Adrenal gland (tissue), 12 donors: ENCODE data around the gene MTHFD2. TPM values are rescaled to one million over a fixed set of nuclear protein-coding genes. Genes with fewer than 3 reads are reported as not detected.

Experiments used
- DNase-seq, 7 donors: peaks; one replicate each; pipeline ENCODE4 v3.0.0-alpha.2; 2019 to 2020
- H3K27ac ChIP-seq, 5 donors: fragments of 200-600 bp; sonication (generic) in 4 of 5; 1 replicate in 3 of 5; 2 replicates in 2 of 5; pipeline versions ENCODE4 v1.5.1 to v1.8.0; 2016 to 2020; ENCODE audit warnings: mild to moderate bottlenecking in 1 of 5
- H3K27me3 ChIP-seq: fragments of 200-600 bp; 2 replicates; pipeline ENCODE4 v1.8.0; 2021
- H3K36me3 ChIP-seq, 2 donors: fragments of 200-600 bp; replicated peaks in 1 of 2; 1 replicate in 1 of 2; 2 replicates in 1 of 2; pipeline versions ENCODE4 v1.5.1 to v1.8.0; 2018 to 2022
- H3K4me1 ChIP-seq, 2 donors: fragments of 200-600 bp; replicated peaks in 1 of 2; 1 replicate in 1 of 2; 2 replicates in 1 of 2; pipeline versions ENCODE4 v1.5.1 to v1.8.0; 2018 to 2021
- H3K4me3 ChIP-seq, 4 donors: fragments of 200-600 bp; sonication (generic) in 3 of 4; one replicate each; pipeline ENCODE4 v1.5.1; 2016 to 2018
- H3K9me3 ChIP-seq, 3 donors: fragments of 200-600 bp; sonication (generic) in 1 of 3; replicated peaks in 1 of 3; 1 replicate in 2 of 3; 2 replicates in 1 of 3; pipeline versions ENCODE4 v1.5.1 to v1.8.0; 2016 to 2021
- CTCF ChIP-seq, 6 experiments: fragments of 450-650 bp in 4 of 6; fragments of 200-600 bp in 2 of 6; sonication (generic) in 1 of 6; IDR thresholded peaks; 1 replicate in 5 of 6; 2 replicates in 1 of 6; pipeline versions ENCODE4 v1.5.1 to v1.8.0; 2016 to 2021; ENCODE audit warnings: antibody characterized with exemption in 6 of 6, mild to moderate bottlenecking in 2 of 6, moderate library complexity in 1 of 6
- POLR2A ChIP-seq, 2 donors: fragments of 450-650 bp; IDR thresholded peaks; one replicate each; pipeline ENCODE4 v1.6.1; 2017; ENCODE audit warnings: antibody characterized with exemption in 2 of 2, mild to moderate bottlenecking in 2 of 2, moderate library complexity in 1 of 2
- WGBS, 4 donors: extraction: QIAGEN DNeasy Blood & Tissue Kit in 2 of 4; methylation state at CpG; one replicate each; pipeline versions ENCODE4 v1.1.5 to v1.1.7; 2013 to 2017; 5-methylcytosine and 5-hydroxymethylcytosine counted together
- intact Hi-C, 2 donors: fragments of 100-400 bp; cut with DNase I; formaldehyde crosslinking; loops; one replicate each; pipeline versions ENCODE4 v1.14.1 to v1.15.0; 2022 to 2023
- polyA plus RNA-seq, 3 donors: library from polyadenylated mRNA; stranded (reverse); fragments of 200-250 nt in 2 of 3; fragments of 350-450 nt in 1 of 3; fragmentation: Illumina TruSeq in 1 of 3; extraction: RNeasy Lipid Tissue Mini Kit (QIAGEN cat#74804) in 1 of 3; gene quantifications; one replicate each; pipeline ENCODE4 v1.2.3, GENCODE V29; 2013 to 2014
- total RNA-seq, 9 donors: library from RNA; depleted of rRNA in 4 of 9; stranded (reverse); fragments of >200 nt in 4 of 9; fragments of 120-200 nt in 1 of 9; fragmentation: NEBNext Ultra II Directional in 1 of 9; extraction: Animal tissue kit (Norgen Biotek cat#: 25700) in 1 of 9; gene quantifications; one replicate each; pipeline versions ENCODE4 v1.1.0 to v1.2.4, GENCODE V29; 2013 to 2023
- donor health status: healthy with polysubstance abuse.
- donor health status: Bipolar disorder and iron deficiency.
- donor health status: DM: yes; HTN: yes; CAD: no.
- donor health status: DM: no; HTN: no; CAD: no.
- donor health status: DM: no; HTN: no; CAD: no.
- donor health status: DM: yes; HTN: yes; CAD: no.

The MTHFD2 gene
- total and polyA plus RNA-seq, 12 donors, result 1.6 to 24.9 (median 14.1) TPM

- Histone ChIP-seq H3K4me1 (no peaks in the 10 kb centered on the region), H3K27ac (no peak overlapping the region), H3K9me3 (no peaks in the 10 kb centered on the region), H3K36me3 (no peaks in the 10 kb centered on the region), H3K27me3 (no peaks in the 10 kb centered on the region), H3K4me3 (no peak overlapping the region)
- intact Hi-C loops, result loop anchor here in 1 of 2 donors (5.0 to 10.0 kb wide), 3 partner anchors 73 to 326 kb away; no protein-coding TSS in a partner anchor
- no peak for TF ChIP-seq CTCF (IDR thresholded peaks at IDR 0.05)
- TF ChIP-seq POLR2A (IDR thresholded peaks at IDR 0.05), result no peak
- WGBS, 4 donors, result 47 to 82% (median 67%) methylated on average over 3 of the region's 3 CpGs
- peak in 1 of 7 donors; percentile 5 for DNase-seq
Observed at GRCh38 chr2:74259191-74259590, 60.8 kb downstream of the MTHFD2 start.

- 81 to 94% (median 90%) methylated on average over 4 of the region's 4 CpGs for WGBS, 4 donors
- H3K4me3 ChIP-seq, result no peak overlapping the region
- DNase-seq, result no peak
- intact Hi-C loops, result loop anchor here in 1 of 2 donors (5.0 to 10.0 kb wide), 3 partner anchors 73 to 325 kb away; no protein-coding TSS in a partner anchor
- no peaks in the 10 kb centered on the region for H3K36me3 ChIP-seq
- no peaks in the 10 kb centered on the region for H3K9me3 ChIP-seq
- no peaks in the 10 kb centered on the region for H3K27me3 ChIP-seq
- TF ChIP-seq POLR2A (IDR thresholded peaks at IDR 0.05), result no peak
- TF ChIP-seq CTCF (IDR thresholded peaks at IDR 0.05), result no peak
- no peak overlapping the region for H3K27ac ChIP-seq
- no peaks in the 10 kb centered on the region for H3K4me1 ChIP-seq
Observed at GRCh38 chr2:74259733-74260132, 61.3 kb downstream of the MTHFD2 start.

GRCh38 chr2:74260495-74260894 is 62.1 kb downstream of the MTHFD2 start:
- 69 to 75% (median 71%) methylated on average over 2 of the region's 2 CpGs for WGBS, 4 donors
- Histone ChIP-seq H3K9me3 (no peaks in the 10 kb centered on the region), H3K4me3 (no peak overlapping the region), H3K36me3 (no peaks in the 10 kb centered on the region), H3K4me1 (no peaks in the 10 kb centered on the region), H3K27ac (no peak overlapping the region), H3K27me3 (no peaks in the 10 kb centered on the region)
- no peak for DNase-seq
- intact Hi-C loops, result no loop called here
- TF ChIP-seq CTCF (IDR thresholded peaks at IDR 0.05) (no peak), POLR2A (IDR thresholded peaks at IDR 0.05) (no peak)

GRCh38 chr2:74261204-74261864 is 62.9 kb downstream of the MTHFD2 start:
- H3K4me1 ChIP-seq, result no peaks in the 10 kb centered on the region
- WGBS, 4 donors, result 53 to 61% (median 55%) methylated on average over 5 to 6 of the region's 6 CpGs
- no peaks in the 10 kb centered on the region for H3K36me3 ChIP-seq
- no peak for TF ChIP-seq POLR2A (IDR thresholded peaks at IDR 0.05)
- TF ChIP-seq CTCF (IDR thresholded peaks at IDR 0.05), result peak in 3 of 6 experiments; percentile 2 to 34 (median 20)
- DNase-seq, result peak in 3 of 7 donors; percentile 22 to 25 (median 24)
- H3K27ac ChIP-seq, result no peak overlapping the region
- intact Hi-C loops, result no loop called here
- H3K27me3 ChIP-seq, result no peaks in the 10 kb centered on the region
- H3K9me3 ChIP-seq, result no peaks in the 10 kb centered on the region
- no peak overlapping the region for H3K4me3 ChIP-seq
